ENCODE measurements around the gene TEX48. TPM values are rescaled to one million over a fixed set of nuclear protein-coding genes. Genes with fewer than 3 reads are reported as not detected.

Gene TEX48
- total RNA-seq, 1 experiment from 2014 or later: not detected

GRCh38 chr9:114720086-114720676 lies 38.2 kb upstream of the TEX48 start:
- Mint-ChIP-seq H3K9me3 (ENCODE audit: unreplicated experiment) (peaks cover 18% of the 10 kb centered on the region), H3K4me1 (ENCODE audit: low read depth, unreplicated experiment) (peaks cover 7% of the 10 kb centered on the region), H3K4me3 (ENCODE audit: unreplicated experiment) (no peak overlapping the region), H3K36me3 (ENCODE audit: insufficient read depth, unreplicated experiment) (peaks cover 7% of the 10 kb centered on the region), H3K27me3 (ENCODE audit: insufficient read depth, unreplicated experiment) (peaks cover 2% of the 10 kb centered on the region), H3K27ac (ENCODE audit: unreplicated experiment) (no peak overlapping the region)
- Histone ChIP-seq H3K36me3 (ENCODE audit: control insufficient read depth, insufficient read depth, low read length) (no peaks in the 10 kb centered on the region), H3K4me1 (peaks cover 10% of the 10 kb centered on the region; the same call in 1 of the 2 replicates), H3K27me3 (replicated peaks; ENCODE audit: control insufficient read depth, insufficient read depth, low read length) (no peaks in the 10 kb centered on the region; the same call in 1 of the 2 replicates), H3K4me3 (ENCODE audit: low read depth, low read length) (no peak overlapping the region), H3K9me3 (no peaks in the 10 kb centered on the region)
- ChIA-PET POLR2A (no interaction called here), CTCF (no interaction called here)
- DNase-seq: no peak
- no TSS peak for BruUV-seq (replicated peaks)
- intact Hi-C loops (cut with micrococcal nuclease; ENCODE audit: unreplicated experiment): no loop called here
- TF ChIP-seq, protein P1, sequence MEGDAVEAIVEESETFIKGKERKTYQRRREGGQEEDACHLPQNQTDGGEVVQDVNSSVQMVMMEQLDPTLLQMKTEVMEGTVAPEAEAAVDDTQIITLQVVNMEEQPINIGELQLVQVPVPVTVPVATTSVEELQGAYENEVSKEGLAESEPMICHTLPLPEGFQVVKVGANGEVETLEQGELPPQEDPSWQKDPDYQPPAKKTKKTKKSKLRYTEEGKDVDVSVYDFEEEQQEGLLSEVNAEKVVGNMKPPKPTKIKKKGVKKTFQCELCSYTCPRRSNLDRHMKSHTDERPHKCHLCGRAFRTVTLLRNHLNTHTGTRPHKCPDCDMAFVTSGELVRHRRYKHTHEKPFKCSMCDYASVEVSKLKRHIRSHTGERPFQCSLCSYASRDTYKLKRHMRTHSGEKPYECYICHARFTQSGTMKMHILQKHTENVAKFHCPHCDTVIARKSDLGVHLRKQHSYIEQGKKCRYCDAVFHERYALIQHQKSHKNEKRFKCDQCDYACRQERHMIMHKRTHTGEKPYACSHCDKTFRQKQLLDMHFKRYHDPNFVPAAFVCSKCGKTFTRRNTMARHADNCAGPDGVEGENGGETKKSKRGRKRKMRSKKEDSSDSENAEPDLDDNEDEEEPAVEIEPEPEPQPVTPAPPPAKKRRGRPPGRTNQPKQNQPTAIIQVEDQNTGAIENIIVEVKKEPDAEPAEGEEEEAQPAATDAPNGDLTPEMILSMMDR (IDR thresholded peaks at IDR 0.05; ENCODE audit: insufficient read depth in 1 of 2, low read depth in 1 of 2, low read length in 1 of 2, severe bottlenecking in 1 of 2, unreplicated experiment in 1 of 2): no peak

- BruUV-seq (replicated peaks): no TSS peak
- Mint-ChIP-seq H3K27ac (ENCODE audit: unreplicated experiment) (no peak overlapping the region), H3K36me3 (ENCODE audit: insufficient read depth, unreplicated experiment) (peaks cover 7% of the 10 kb centered on the region)
Measured at GRCh38 chr9:114719290-114719689, 37.3 kb upstream of the TEX48 start.

DNA sequence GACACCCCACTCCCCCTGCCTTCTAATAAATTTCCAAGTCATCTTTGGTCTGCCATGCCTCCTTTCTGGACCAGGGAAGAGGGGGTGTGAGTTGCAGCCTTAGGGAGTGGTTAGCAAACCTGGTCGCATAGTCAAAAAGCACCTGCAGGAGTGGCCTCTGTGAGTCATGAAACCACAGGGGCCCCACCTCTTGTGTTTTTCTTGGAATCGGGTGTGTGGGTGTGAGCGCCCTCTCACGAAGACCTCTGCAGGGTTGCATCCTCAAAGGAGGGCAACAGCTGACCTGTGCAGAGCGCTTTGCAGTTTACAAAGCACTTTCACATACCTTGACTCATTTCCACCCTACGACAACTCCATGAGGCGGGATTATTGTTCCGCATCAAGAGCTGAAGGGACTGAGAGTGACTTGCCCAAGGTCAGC lies 36.8 kb upstream of the TEX48 start:
- DNase-seq: no peak

More at GRCh38 chr9:114719290-114719689, 37.3 kb upstream of the TEX48 start:
- Histone ChIP-seq H3K36me3 (ENCODE audit: control insufficient read depth, insufficient read depth, low read length) (no peaks in the 10 kb centered on the region), H3K27me3 (replicated peaks; ENCODE audit: control insufficient read depth, insufficient read depth, low read length) (no peaks in the 10 kb centered on the region; the same call in 1 of the 2 replicates), H3K4me1 (peaks cover 10% of the 10 kb centered on the region; the same call in 1 of the 2 replicates), H3K9me3 (no peaks in the 10 kb centered on the region), H3K4me3 (ENCODE audit: low read depth, low read length) (no peak overlapping the region)
- no peak overlapping the region for H3K4me3 Mint-ChIP-seq (ENCODE audit: unreplicated experiment)
- TF ChIP-seq, protein P1 (IDR thresholded peaks at IDR 0.05; ENCODE audit: insufficient read depth in 1 of 2, low read depth in 1 of 2, low read length in 1 of 2, severe bottlenecking in 1 of 2, unreplicated experiment in 1 of 2): no peak
- ChIA-PET CTCF (no interaction called here), POLR2A (no interaction called here)
- intact Hi-C loops (cut with micrococcal nuclease; ENCODE audit: unreplicated experiment): no loop called here
- DNase-seq: no peak
- H3K4me1 Mint-ChIP-seq (ENCODE audit: low read depth, unreplicated experiment): peaks cover 7% of the 10 kb centered on the region
- H3K9me3 Mint-ChIP-seq (ENCODE audit: unreplicated experiment): peaks cover 18% of the 10 kb centered on the region
- H3K27me3 Mint-ChIP-seq (ENCODE audit: insufficient read depth, unreplicated experiment): peaks cover 2% of the 10 kb centered on the region

More for the DNA sequence above, 36.8 kb upstream of the TEX48 start:
- Histone ChIP-seq H3K36me3 (ENCODE audit: control insufficient read depth, insufficient read depth, low read length) (no peaks in the 10 kb centered on the region), H3K9me3 (no peaks in the 10 kb centered on the region), H3K4me3 (ENCODE audit: low read depth, low read length) (no peak overlapping the region), H3K4me1 (peaks cover 10% of the 10 kb centered on the region; the same call in 1 of the 2 replicates), H3K27me3 (replicated peaks; ENCODE audit: control insufficient read depth, insufficient read depth, low read length) (no peaks in the 10 kb centered on the region; the same call in 1 of the 2 replicates)
- H3K9me3 Mint-ChIP-seq (ENCODE audit: unreplicated experiment): peaks cover 18% of the 10 kb centered on the region
- H3K27ac Mint-ChIP-seq (ENCODE audit: unreplicated experiment): no peak overlapping the region
- peaks cover 2% of the 10 kb centered on the region for H3K27me3 Mint-ChIP-seq (ENCODE audit: insufficient read depth, unreplicated experiment)
- H3K36me3 Mint-ChIP-seq (ENCODE audit: insufficient read depth, unreplicated experiment): peaks cover 7% of the 10 kb centered on the region
- TF ChIP-seq, protein P1 (IDR thresholded peaks at IDR 0.05; ENCODE audit: insufficient read depth in 1 of 2, low read depth in 1 of 2, low read length in 1 of 2, severe bottlenecking in 1 of 2, unreplicated experiment in 1 of 2): no peak
- peaks cover 7% of the 10 kb centered on the region for H3K4me1 Mint-ChIP-seq (ENCODE audit: low read depth, unreplicated experiment)
- intact Hi-C loops (cut with micrococcal nuclease; ENCODE audit: unreplicated experiment): no loop called here
- no peak overlapping the region for H3K4me3 Mint-ChIP-seq (ENCODE audit: unreplicated experiment)
- ChIA-PET CTCF (no interaction called here), POLR2A (no interaction called here)
- BruUV-seq (replicated peaks): no TSS peak

Data from Caco-2 (cell line).